DOHH2 (cell line): Measurements from ENCODE around the gene CLCNKA.

Experiments used
- EZH2phosphoT487 ChIP-seq: fragments of 200-600 bp; sonication (generic); IDR thresholded peaks from 2 replicates; pipeline ENCODE4 v1.6.1; 2017; ENCODE audit warnings: borderline replicate concordance, mild to moderate bottlenecking, antibody characterized with exemption, low read length, moderate library complexity, mixed read lengths
- TF ChIP-seq, protein P1 (sequence below): fragments of 200-600 bp; sonication (generic); IDR thresholded peaks from one replicate; pipeline ENCODE4 v1.5.1; 2014; ENCODE audit warnings: antibody characterized with exemption, mild to moderate bottlenecking, low read depth, low read length; ENCODE audit not compliant: poor library complexity, severe bottlenecking

DNA sequence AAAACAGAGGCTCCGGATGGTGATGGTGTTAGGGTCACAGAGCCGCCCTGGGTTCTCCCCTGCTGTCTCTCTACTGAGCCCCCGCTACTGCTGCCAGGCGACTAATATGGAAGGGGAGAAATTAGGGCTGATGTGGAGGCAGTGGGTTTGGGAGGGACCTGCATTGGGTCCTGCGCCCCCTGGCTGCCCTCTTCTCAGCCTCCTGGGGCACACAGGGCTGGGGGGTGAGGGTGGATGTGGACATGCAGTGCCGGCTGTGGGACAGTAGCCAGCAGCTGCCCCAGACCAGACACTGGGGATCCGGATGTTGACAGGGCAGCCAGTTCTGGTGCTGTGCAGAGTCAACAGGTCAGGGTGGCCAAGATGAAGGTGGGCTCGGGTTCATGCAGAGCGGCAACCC, 20.3 kb downstream of the CLCNKA start:
- TF ChIP-seq, protein P1, sequence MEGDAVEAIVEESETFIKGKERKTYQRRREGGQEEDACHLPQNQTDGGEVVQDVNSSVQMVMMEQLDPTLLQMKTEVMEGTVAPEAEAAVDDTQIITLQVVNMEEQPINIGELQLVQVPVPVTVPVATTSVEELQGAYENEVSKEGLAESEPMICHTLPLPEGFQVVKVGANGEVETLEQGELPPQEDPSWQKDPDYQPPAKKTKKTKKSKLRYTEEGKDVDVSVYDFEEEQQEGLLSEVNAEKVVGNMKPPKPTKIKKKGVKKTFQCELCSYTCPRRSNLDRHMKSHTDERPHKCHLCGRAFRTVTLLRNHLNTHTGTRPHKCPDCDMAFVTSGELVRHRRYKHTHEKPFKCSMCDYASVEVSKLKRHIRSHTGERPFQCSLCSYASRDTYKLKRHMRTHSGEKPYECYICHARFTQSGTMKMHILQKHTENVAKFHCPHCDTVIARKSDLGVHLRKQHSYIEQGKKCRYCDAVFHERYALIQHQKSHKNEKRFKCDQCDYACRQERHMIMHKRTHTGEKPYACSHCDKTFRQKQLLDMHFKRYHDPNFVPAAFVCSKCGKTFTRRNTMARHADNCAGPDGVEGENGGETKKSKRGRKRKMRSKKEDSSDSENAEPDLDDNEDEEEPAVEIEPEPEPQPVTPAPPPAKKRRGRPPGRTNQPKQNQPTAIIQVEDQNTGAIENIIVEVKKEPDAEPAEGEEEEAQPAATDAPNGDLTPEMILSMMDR = peak; percentile 57
- no peak for TF ChIP-seq EZH2phosphoT487
